NCI-H524 treated with DMSO at 0.1 percent for 48 hours (cell line): Measurements from ENCODE around the gene JPH4.
"Not testable (repeated sequence)": the region's sequence is repeated elsewhere in the genome, so short reads cannot be mapped to it uniquely, and the experiment has no call there.

ENCODE experiments used
- DNase-seq: peaks from one replicate; lab custom pipeline; 2025; lab: John Stamatoyannopoulos, UW

Gene JPH4

GRCh38 chr14:23547924-23548323, 30.7 kb downstream of the JPH4 start:
- no peak for DNase-seq

- no peak for DNase-seq
Observed at GRCh38 chr14:23546450-23547035, 32.0 kb downstream of the JPH4 start.

GRCh38 chr14:23545740-23546365, 32.7 kb downstream of the JPH4 start:
- no peak for DNase-seq

GRCh38 chr14:23544511-23545447, 33.8 kb downstream of the JPH4 start:
- DNase-seq: peak; percentile 56

- DNase-seq: no peak
Observed at GRCh38 chr14:23543403-23543802, 35.2 kb downstream of the JPH4 start.

GRCh38 chr14:23542261-23542660, 36.3 kb downstream of the JPH4 start:
- DNase-seq: no peak

- no peak for DNase-seq
Observed at GRCh38 chr14:23540141-23540469, 38.5 kb downstream of the JPH4 start.

- no peak for DNase-seq
Observed at GRCh38 chr14:23539248-23540140, 39.1 kb downstream of the JPH4 start.

- DNase-seq: no peak
Observed at GRCh38 chr14:23538785-23539184, 39.8 kb downstream of the JPH4 start.

- no peak for DNase-seq
Observed at GRCh38 chr14:23538050-23538718, 40.4 kb downstream of the JPH4 start.

- DNase-seq: no peak
Observed at GRCh38 chr14:23537351-23538049, 41.1 kb downstream of the JPH4 start.

GRCh38 chr14:23536906-23537305, 41.7 kb downstream of the JPH4 start:
- not testable (repeated sequence) for DNase-seq

- no peak for DNase-seq
Observed at GRCh38 chr14:23536494-23536893, 42.1 kb downstream of the JPH4 start.

- no peak for DNase-seq
Observed at GRCh38 chr14:23535943-23536342, 42.6 kb downstream of the JPH4 start.

- DNase-seq: no peak
Observed at GRCh38 chr14:23533652-23534435, 44.7 kb downstream of the JPH4 start.

- DNase-seq: no peak
Observed at GRCh38 chr14:23532658-23533057, 45.9 kb downstream of the JPH4 start.

GRCh38 chr14:23531391-23531790, 47.2 kb downstream of the JPH4 start:
- no peak for DNase-seq

GRCh38 chr14:23530375-23531055, 48.1 kb downstream of the JPH4 start:
- DNase-seq: no peak

GRCh38 chr14:23529016-23529415, 49.6 kb downstream of the JPH4 start:
- no peak for DNase-seq
